ENCODE results near the gene TYMS.

DNA sequence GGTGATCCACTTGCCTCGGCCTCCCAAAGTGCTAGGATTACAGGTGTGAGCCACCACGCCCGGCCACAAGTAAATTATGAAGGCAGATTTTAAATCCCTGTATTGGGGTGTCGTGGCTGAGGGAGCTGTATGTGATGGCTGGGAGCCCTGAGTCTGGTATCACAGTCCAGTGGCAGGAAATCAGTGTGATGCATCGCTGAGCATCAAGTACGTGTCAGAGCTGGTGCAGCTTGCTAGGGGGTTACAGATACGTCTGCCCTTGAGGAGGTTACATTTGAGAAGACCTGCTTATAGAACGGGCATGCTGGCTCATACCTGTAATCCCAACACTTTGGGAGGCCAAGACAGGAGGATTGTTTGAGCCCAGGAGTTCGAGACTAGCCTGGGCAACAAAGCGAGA is 50.6 kb downstream of the TYMS start:
- TF ChIP-seq POLR2AphosphoS5 (IDR thresholded peaks at IDR 0.05) (no peak), POLR2A (IDR thresholded peaks at IDR 0.05) (no peak)
- TF ChIP-seq, protein P1, sequence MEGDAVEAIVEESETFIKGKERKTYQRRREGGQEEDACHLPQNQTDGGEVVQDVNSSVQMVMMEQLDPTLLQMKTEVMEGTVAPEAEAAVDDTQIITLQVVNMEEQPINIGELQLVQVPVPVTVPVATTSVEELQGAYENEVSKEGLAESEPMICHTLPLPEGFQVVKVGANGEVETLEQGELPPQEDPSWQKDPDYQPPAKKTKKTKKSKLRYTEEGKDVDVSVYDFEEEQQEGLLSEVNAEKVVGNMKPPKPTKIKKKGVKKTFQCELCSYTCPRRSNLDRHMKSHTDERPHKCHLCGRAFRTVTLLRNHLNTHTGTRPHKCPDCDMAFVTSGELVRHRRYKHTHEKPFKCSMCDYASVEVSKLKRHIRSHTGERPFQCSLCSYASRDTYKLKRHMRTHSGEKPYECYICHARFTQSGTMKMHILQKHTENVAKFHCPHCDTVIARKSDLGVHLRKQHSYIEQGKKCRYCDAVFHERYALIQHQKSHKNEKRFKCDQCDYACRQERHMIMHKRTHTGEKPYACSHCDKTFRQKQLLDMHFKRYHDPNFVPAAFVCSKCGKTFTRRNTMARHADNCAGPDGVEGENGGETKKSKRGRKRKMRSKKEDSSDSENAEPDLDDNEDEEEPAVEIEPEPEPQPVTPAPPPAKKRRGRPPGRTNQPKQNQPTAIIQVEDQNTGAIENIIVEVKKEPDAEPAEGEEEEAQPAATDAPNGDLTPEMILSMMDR (IDR thresholded peaks at IDR 0.05 in 8 of 11, conservative IDR thresholded peaks at IDR 0.05 in 3 of 11): no peak
